Transverse colon (tissue), 4 donors: ENCODE data around the gene GNPTAB. TPM values are rescaled to one million over a fixed set of nuclear protein-coding genes. Genes with fewer than 3 reads are reported as not detected.

Source experiments
- DNase-seq: peaks from one replicate; pipeline ENCODE4 v3.0.0-alpha.2; 2019
- H3K27ac ChIP-seq, 4 donors: fragments of 200-600 bp; sonication (generic); 2 replicates each; pipeline ENCODE4 v1.5.1; 2016 to 2018; ENCODE audit warnings: inconsistent platforms in 4 of 4
- H3K27me3 ChIP-seq: fragments of 200-600 bp; sonication (generic); 2 replicates; pipeline ENCODE4 v1.5.1; 2017; ENCODE audit warnings: inconsistent platforms
- H3K36me3 ChIP-seq, 4 donors: fragments of 200-600 bp; sonication (generic); 2 replicates each; pipeline ENCODE4 v1.5.1; 2017 to 2019; ENCODE audit warnings: inconsistent platforms in 4 of 4
- H3K4me1 ChIP-seq, 4 donors: fragments of 200-600 bp; sonication (generic); 2 replicates each; pipeline ENCODE4 v1.5.1; 2017 to 2020; ENCODE audit warnings: inconsistent platforms in 4 of 4
- H3K4me3 ChIP-seq, 4 donors: fragments of 200-600 bp; sonication (generic); 1 replicate in 1 of 4; 2 replicates in 3 of 4; pipeline versions ENCODE4 v1.5.1 to v1.6.1; 2017 to 2019; ENCODE audit warnings: inconsistent platforms in 4 of 4
- H3K9me3 ChIP-seq, 2 donors: fragments of 200-600 bp; sonication (generic); 2 replicates each; pipeline ENCODE4 v1.5.1; 2017 to 2019; ENCODE audit warnings: inconsistent platforms in 2 of 2
- CTCF ChIP-seq, 5 experiments: fragments of 200-600 bp in 3 of 5; fragments of 450-650 bp in 2 of 5; sonication (generic) in 3 of 5; IDR thresholded peaks; 1 replicate in 2 of 5; 2 replicates in 3 of 5; pipeline ENCODE4 v1.5.1; 2016 to 2017; ENCODE audit warnings: antibody characterized with exemption in 5 of 5, inconsistent platforms in 3 of 5, mild to moderate bottlenecking in 2 of 5, moderate library complexity in 1 of 5
- EP300 ChIP-seq: sonication (generic); formaldehyde crosslinking; IDR thresholded peaks from one replicate; pipeline ENCODE4 v1.6.1; 2017; ENCODE audit warnings: antibody characterized with exemption, low read depth
- POLR2A ChIP-seq: fragments of 450-650 bp; IDR thresholded peaks from one replicate; pipeline ENCODE4 v1.6.1; 2016; ENCODE audit warnings: antibody characterized with exemption, mild to moderate bottlenecking, moderate library complexity
- POLR2AphosphoS5 ChIP-seq, 3 donors: sonication (generic); formaldehyde crosslinking; IDR thresholded peaks; one replicate each; pipeline ENCODE4 v1.6.1; 2016; ENCODE audit warnings: antibody characterized with exemption in 3 of 3
- WGBS, 2 donors: methylation state at CpG; one replicate each; pipeline ENCODE4 v1.1.5; 2018; ENCODE audit warnings: low coverage in 1 of 2; 5-methylcytosine and 5-hydroxymethylcytosine counted together
- in situ Hi-C, 4 donors: fragments of 200-750 bp; cut with MboI; loops; one replicate each; pipeline versions ENCODE4 v1.15.0 to v1.15.1; 2017; ENCODE audit warnings: low sequenced_read_pairs in 3 of 4, low pct_ligation_motif_present in 1 of 4, low pct_unique_long_range_greater_than_20kb in 1 of 4
- intact Hi-C: fragments of 100-400 bp; cut with DNase I; formaldehyde crosslinking; loops from one replicate; pipeline ENCODE4 v1.15.1; 2023; ENCODE audit warnings: low total_unique reads
- total RNA-seq, 4 donors: library from RNA; depleted of rRNA; stranded (reverse); fragments of >200 nt; gene quantifications; one replicate each; pipeline ENCODE4 v1.1.0, GENCODE V29; 2016

The GNPTAB gene
- 10 to 100 TPM; 24.1 to 83.0 (median 64.5) TPM for total RNA-seq

DNA sequence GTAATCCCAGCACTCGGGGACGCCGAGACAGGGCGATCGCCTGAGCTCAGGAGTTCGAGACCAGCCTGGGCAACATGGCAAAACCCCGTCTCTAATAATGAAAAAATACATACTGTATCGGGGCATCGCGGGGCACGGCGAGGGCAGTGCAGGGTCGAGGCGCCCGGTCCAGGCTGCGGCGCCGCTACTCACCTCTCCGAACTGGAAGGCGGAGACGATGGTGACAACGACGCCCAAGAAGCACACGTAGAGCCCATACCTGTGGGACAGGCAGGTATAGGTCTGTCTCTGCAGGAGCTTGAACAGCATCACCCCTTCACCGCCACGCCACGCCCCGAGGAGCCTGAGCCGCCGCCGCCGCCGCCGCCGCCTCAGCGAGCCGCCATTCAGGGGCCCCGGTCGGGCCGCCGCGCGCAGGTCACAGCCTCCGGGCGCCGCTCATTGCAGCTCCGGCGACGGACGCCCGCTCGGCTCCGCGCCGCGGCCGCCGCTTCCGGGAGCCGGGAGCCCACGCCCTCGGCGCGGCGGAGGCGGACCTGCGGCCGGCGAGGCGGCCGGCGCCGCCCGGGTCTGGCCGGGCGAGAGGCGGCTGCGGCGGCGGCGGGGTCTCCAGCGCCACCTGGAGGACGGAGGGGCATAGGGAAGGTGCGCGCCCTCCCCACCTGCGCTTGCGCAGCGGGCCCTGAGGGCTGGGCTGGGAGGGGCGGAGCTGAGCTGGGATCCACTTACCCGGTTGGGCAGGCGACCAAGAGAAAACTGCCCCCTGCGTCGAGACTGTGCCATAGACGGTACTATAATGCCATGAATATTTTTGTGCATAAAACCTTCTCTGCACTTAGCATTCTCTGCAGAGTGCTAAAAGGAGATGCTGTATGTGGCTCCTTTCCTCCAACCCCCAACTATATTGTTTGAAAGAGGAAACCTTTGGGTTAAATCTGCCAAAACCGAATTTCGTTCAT is at the start of gene GNPTAB:
Gene GNPTAB (minus strand): TSS at position 593 of the 959 bp plus-strand sequence. CDS start 284 bp downstream, at position 309.
- peak within 1 kb of the TSS; percentile 90 to 92 (median 92) for H3K27ac ChIP-seq
- 0% methylated on average over 10 to 94 of the region's 96 CpGs for WGBS, 2 donors
- in situ Hi-C loops: loop anchor here (5.0 to 25.0 kb wide), 5 partner anchors 56 to 418 kb away; partner anchors contain the start of gene ARL1 (in 3 of the 4)
- peak; percentile 96 for DNase-seq
- no peaks in the 10 kb centered on the region for H3K36me3 ChIP-seq
- H3K4me3 ChIP-seq: peak within 1 kb of the TSS; percentile 72 to 86 (median 80)
- TF ChIP-seq POLR2A: no peak
- no peak for TF ChIP-seq EP300
- TF ChIP-seq POLR2AphosphoS5 (IDR thresholded peaks at IDR 0.05): peak in 2 of 3 donors; percentile 27 to 32
- peak; percentile 70 to 85 (median 71) for TF ChIP-seq CTCF (IDR thresholded peaks at IDR 0.05)
- intact Hi-C loops: loop anchor here (2.0 kb wide), 1 partner anchor 46 kb away; the partner anchor contains the start of gene DRAM1
- H3K27me3 ChIP-seq: no peaks in the 10 kb centered on the region
- no peaks in the 10 kb centered on the region for H3K9me3 ChIP-seq
- peaks cover 4 to 37% (median 13%) of the 10 kb centered on the region in 4 donors for H3K4me1 ChIP-seq

- H3K36me3 ChIP-seq: no peaks in the 10 kb centered on the region
- in situ Hi-C loops (no loop called here), intact Hi-C loops (no loop called here)
- H3K4me3 ChIP-seq: peak overlapping the region; percentile 62 to 87 (median 73)
- TF ChIP-seq EP300 (no peak), POLR2AphosphoS5 (IDR thresholded peaks at IDR 0.05) (no peak), POLR2A (no peak), CTCF (IDR thresholded peaks at IDR 0.05) (no peak)
- no peak for DNase-seq
- H3K27ac ChIP-seq: peak overlapping the region; percentile 89 to 97 (median 92)
- WGBS, 2 donors: 23 to 27% methylated on average over 5 to 7 of the region's 7 CpGs
- no peaks in the 10 kb centered on the region for H3K27me3 ChIP-seq
- H3K9me3 ChIP-seq: no peaks in the 10 kb centered on the region
- H3K4me1 ChIP-seq: peaks cover 3 to 14% (median 4%) of the 10 kb centered on the region in 4 donors
Measured at GRCh38 chr12:101878243-101878821, 47.6 kb upstream of the GNPTAB start.

GRCh38 chr12:101877806-101878242 is 47.1 kb upstream of the GNPTAB start:
- Histone ChIP-seq H3K27me3 (no peaks in the 10 kb centered on the region), H3K9me3 (no peaks in the 10 kb centered on the region), H3K36me3 (no peaks in the 10 kb centered on the region), H3K27ac (peak overlapping the region; percentile 89 to 97 (median 92)), H3K4me3 (peak overlapping the region; percentile 62 to 87 (median 73)), H3K4me1 (peaks cover 3 to 14% (median 4%) of the 10 kb centered on the region in 4 donors)
- peak; percentile 30 for DNase-seq
- 0% methylated on average over 4 to 17 of the region's 24 CpGs for WGBS, 2 donors
- intact Hi-C loops: loop anchor here (2.0 kb wide), 1 partner anchor 47 kb away; the partner anchor contains the start of gene GNPTAB
- TF ChIP-seq POLR2A (no peak), POLR2AphosphoS5 (IDR thresholded peaks at IDR 0.05) (no peak), CTCF (IDR thresholded peaks at IDR 0.05) (no peak), EP300 (no peak)
- in situ Hi-C loops: no loop called here
